Measurements from ENCODE around the gene ZNF827.

The ZNF827 gene, protein sequence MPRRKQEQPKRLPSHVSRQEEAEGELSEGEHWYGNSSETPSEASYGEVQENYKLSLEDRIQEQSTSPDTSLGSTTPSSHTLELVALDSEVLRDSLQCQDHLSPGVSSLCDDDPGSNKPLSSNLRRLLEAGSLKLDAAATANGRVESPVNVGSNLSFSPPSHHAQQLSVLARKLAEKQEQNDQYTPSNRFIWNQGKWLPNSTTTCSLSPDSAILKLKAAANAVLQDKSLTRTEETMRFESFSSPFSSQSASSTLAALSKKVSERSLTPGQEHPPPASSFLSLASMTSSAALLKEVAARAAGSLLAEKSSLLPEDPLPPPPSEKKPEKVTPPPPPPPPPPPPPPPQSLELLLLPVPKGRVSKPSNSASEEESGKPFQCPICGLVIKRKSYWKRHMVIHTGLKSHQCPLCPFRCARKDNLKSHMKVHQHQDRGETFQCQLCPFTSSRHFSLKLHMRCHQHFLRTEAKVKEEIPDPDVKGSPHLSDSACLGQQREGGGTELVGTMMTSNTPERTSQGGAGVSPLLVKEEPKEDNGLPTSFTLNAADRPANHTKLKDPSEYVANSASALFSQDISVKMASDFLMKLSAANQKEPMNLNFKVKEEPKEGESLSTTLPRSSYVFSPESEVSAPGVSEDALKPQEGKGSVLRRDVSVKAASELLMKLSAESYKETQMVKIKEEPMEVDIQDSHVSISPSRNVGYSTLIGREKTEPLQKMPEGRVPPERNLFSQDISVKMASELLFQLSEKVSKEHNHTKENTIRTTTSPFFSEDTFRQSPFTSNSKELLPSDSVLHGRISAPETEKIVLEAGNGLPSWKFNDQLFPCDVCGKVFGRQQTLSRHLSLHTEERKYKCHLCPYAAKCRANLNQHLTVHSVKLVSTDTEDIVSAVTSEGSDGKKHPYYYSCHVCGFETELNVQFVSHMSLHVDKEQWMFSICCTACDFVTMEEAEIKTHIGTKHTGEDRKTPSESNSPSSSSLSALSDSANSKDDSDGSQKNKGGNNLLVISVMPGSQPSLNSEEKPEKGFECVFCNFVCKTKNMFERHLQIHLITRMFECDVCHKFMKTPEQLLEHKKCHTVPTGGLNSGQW

DNA sequence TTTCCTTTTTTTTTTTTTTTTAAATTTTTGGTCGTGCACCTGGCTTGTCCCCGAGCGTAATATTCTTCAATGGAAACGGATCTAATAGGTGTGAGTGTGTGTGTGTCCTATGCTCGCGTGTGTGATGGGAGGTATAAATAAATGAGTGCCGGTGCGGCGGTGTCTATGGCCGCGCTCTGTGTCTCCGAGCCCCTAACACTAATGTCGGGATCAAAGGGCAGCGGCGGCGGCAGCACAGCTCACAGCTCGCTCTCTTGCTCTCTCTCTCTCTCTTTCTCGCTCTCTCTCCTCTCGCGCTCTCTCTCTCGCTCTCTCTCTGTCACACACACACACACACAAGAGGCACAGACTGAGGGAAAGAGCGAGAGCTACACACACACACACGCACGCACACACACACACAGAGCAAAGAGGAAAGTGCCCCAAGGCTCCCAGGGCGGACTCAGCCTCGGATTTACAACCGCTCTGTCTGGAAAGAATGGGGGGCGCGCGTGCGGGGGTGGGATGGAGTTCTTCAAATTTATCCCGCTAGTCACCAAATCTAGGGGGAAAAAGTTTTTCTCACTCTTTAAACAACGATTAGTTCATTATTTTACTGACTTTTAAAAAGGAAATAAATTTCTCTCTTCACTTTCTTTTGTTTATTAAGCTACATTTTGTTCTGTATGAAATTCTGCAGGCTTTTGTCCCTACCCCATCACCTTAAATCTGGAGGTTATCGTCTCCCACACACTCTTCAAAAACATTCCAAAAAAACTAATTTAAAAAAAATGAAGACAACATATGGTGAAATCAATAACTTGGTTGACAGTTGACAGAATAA is at the start of gene ZNF827:
Gene ZNF827 (minus strand): TSS at position 206 of the 823 bp plus-strand sequence. CDS start 416 bp downstream, outside the sequence.
- peak; percentile 51 for DNase-seq

DNA sequence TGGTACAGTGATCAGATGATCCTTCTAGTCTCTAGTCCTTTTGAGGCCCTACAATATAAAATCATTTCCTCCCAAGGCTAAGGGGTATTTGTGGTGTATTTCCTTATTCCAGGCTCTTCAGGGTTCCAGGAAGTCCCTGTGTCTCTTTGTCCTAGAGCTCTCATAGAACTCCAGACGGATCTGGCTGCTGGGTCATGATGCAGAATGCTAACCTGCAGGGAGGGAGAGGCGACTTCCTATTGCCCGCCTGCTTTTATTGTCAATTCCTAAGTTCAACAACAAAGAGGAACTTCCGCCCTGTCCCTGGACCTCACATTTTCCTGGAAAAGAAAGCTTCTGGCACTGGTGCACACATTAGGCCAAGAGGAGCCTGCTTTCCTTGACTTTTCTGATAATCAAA is 45.9 kb upstream of the ZNF827 start:
- no peak for DNase-seq

DNA sequence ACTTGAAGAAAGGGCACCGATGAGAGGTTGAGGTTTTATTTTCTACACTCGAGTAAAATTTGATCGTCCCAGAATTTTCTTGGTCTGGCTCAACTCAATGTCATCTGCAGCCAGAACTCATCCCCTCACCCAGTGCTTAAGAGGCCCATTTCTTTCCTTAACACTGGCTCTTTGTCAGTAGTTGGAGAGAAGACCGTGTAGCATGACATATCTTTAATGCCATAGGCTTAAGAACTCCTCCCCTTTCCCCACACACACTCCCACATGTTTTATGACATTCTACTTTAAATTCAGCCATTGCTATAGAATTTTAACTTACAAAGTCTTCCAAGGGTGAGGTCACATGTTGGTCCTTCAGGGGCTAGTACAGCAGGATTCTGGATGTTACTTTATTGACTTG is 44.2 kb upstream of the ZNF827 start:
- DNase-seq = no peak

DNA sequence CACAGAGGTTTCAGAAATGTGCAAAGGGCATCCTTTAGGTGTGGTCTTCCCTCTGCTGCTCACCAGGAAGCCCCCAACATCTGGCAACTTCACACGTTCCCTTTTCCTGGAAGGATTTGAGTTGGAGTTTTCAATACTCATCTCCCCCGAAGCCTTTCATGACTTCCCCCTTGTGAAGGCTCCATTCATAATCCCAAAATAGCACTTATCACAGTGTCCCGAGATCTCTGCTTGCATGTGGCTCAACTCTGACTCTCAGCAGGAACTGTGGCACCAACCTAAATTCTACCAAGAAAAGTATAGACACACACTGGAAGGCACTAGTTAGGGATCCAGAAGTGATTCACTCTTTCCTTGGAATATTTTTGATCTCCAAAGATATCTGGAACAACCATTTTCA is 40.5 kb upstream of the ZNF827 start:
- no peak for DNase-seq

DNA sequence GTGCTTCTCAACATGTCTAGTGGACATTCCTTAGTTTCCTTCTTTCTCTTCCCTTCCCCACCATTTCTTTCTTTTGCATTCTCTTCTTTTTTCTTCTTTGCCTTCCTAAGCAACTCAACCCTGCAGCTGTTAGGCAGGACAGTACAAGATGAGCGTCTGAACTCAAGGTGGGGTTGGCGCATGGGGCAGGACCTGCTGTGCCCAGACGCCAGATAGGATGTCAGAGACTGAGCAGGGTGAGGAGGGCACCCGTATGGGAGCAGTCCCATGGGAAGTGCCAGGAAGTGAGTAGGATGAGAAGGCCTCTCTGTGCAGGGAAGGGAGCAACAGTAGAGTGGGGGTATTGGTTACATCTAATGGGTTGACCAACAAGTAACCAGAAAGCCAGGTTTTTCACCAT is 38.1 kb upstream of the ZNF827 start:
- DNase-seq = no peak

DNA sequence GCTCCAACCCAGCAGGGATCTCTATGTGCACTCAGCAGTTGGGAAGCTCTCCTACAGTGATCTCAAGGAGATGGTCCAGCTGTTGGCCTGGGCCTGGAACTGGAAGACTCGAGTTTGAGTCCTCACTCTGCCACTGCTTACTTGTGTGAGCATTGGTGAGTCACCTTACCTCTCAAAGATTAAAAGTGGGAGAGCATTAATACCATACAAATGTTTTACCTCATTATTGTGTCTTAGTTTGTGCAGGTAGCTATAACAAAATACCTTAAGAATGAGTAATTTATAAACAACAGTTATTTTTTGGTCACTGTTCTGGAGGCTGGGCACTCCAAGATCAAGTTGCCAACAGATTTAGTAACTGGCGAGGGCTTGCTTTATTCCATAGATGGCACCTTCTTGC is 21.4 kb upstream of the ZNF827 start:
- DNase-seq = no peak

DNA sequence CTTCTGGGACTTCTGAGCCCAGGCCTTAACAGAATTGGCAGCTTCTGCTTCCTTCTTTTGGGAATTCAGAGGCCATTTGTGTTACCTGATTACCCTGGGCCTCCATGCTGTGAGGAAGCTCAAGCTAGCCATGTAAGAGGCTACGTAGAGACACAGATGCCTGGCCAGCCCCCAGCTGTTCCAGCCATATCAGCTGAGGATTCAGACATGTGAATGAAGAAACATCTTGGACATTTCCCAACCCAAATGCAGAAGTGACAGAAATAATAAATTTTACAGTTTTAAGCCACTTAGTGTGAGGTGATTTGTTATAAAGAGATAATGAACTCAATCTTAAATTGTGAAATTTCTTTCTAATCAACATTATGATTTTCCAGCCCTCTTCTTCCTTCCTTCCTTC is 18.7 kb upstream of the ZNF827 start:
- DNase-seq = no peak

DNA sequence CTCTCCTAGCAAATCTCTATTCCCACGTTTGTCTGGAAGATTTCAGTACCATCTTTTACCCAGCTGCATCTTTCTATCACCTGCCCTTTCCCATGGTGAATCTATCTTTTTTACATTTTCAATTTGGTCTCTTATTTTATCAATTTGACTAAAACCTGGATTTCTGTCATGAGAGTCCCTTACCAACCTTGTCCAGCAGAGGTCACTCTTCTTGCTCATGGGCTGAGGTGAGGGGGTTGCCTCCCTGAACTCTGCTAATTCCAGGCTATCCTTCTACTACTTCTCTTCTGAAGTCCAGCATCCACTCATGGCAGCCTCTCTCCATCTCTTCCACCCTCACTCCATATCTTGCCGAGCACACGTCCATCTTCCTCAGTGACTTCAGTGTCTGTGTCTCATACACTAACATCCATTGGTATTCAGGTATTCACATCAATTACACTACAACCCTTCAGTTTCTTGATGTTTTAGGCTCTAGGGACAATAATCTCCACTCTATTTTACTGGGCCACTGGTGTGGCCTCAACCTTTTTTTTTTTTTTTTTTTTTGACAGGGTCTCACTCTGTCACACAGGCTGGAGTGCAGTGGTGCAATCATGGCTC is 17.8 kb upstream of the ZNF827 start:
- DNase-seq = no peak

DNA sequence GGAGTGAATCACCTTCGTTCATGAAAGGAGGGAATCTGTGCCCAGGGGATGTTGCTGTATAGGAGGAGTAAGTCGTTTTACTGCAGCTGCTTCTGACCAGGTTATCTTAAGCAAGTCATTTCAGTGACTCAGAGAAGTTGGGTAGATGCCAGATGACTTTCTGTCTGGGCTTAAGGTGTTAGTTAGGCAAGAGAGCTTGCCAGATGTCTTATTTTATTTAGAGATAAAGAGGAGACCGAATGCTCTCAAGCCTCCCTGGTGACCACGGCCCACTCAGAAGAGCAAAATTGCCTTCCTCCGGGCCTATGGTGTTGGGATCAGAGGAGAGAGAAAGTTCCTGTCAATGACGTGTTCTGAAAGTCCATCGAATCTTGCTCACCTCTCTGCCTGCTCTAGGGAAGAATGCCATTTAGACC is 16.3 kb upstream of the ZNF827 start:
- no peak for DNase-seq

DNA sequence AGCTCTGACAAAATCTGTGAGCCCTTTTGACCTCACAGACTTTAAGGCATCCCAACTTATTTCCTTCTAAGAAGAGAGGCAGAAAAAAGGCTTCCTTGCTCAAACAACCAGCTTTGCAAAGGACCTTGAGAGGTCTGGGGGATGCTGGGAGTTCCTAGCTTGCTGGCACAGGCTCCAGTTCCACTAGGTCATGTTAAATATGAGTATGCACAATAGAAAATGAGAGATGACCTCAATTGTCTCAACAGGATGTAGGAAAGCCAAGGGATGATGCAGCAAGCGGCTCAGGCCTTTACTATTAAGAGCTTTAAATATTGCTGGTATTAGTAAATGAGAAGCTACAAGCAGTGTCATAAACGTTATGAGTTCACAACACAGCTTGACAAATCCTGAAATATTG is 13.3 kb upstream of the ZNF827 start:
- DNase-seq = no peak

DNA sequence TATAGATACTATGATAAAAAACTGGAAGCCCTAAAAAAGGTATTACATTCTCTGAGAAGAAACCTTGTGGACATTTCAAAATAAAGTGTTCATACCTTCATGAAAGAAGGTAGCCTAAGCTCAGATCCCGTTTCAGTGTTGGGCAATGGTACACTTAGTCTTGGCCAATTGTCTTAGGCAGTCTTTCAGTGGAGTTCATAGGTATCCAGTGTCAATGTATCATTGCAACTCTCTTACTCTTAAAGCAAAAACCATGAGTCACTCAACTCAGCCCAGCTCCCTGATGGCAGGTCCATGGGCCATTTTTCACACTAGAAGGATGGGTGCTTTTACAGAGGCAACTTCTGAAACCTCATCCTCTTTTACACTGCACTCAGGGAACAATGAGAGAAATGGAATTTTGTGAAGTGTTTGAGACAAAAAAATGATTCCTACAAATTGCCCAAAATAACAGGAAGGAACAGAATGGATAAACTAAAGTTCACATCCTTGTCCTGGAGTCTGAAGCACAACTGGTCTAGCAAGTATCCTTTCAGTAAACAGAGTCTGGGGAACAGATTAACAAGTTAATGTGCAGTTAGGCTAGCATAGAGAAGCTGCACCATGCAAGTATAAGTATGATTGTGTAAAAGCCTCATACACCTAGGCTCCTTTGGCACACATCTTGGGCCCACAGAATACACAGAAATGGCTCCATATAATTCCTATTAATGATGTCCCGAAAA is 7.0 kb upstream of the ZNF827 start:
- DNase-seq = no peak

DNA sequence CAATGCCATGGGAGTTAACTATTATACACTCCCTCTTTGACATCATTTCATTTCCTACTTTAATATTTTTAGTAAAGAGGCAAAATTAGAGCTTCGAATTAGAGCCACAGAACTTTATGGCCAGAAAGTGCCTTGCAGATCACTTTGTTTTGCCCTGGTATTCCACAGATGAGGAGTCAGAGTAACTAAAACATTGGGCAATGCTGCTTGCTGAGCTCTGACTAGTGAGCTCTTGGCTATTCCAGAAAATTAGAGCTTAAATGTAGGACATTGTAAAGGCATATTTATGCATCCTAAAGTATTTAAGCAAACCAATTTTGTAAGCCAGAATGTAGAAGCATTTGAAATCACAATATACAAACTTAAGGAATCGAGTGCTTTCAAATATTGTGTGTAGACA is 6.3 kb upstream of the ZNF827 start:
- no peak for DNase-seq

DNA sequence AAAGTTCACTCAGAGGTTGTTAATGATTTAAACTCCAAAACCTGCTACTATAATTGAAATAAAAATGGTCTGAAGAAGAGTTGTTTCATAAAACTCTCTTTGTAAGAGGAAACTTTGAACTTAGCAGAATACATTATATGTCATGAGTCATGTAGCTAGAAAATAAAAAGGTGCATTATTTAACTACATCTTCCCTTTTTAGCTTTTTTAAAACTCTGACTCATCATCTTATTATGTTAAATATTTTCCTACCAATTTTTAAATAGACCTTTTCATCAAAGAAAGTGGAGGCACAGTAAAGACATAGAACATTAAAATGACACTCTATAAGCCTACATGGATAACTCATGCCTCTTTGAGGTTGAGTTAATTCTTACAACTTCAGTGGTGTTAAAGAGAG is 1.2 kb upstream of the ZNF827 start:
- no peak for DNase-seq

DNA sequence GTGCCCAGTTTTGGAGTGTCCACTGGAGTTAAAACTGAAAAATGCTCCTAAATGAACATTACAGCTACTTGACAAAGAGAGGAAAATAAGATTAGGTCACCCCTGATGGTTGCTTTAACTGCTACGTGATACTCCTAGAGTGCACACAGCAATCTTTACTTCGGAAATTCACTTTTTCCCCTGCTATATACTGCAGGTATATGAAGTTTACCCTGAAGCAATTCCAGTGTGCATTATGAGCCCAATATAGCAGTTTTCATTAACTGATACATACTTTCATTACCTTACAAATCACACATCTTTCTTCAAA is 773 bp upstream of the ZNF827 start:
- no peak for DNase-seq

DNA sequence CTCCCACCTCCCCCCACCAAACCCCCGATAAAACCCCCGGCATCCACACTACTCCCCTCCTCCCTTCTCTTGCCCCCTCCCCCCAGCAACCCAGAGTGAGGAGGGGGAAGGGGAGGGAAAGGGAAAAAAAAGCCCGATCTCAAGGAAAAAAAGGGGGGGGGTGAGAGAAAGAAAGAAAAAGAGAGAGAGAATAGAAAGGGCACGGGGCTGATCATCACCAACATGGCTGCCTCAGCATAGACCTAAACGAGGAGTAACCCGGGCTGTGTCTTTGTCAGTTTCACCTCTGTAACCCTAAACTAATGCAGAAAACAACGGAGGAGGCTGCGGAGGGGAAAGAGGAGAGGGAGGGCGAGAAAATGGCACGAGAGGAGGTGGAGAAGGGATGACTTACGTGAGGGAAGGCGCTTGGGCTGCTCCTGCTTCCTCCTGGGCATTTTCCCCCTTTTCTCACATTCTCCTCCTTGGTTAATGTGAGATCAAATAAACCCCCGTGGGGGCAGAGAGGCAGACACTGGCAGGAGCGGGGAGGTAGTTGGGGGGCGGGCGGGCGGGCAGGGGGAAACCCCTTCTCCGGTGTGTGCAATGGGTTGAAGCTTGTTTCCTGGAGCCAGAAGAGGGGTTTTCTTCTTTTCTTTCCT is 532 bp downstream of the ZNF827 start:
- peak; percentile 19 for DNase-seq

DNA sequence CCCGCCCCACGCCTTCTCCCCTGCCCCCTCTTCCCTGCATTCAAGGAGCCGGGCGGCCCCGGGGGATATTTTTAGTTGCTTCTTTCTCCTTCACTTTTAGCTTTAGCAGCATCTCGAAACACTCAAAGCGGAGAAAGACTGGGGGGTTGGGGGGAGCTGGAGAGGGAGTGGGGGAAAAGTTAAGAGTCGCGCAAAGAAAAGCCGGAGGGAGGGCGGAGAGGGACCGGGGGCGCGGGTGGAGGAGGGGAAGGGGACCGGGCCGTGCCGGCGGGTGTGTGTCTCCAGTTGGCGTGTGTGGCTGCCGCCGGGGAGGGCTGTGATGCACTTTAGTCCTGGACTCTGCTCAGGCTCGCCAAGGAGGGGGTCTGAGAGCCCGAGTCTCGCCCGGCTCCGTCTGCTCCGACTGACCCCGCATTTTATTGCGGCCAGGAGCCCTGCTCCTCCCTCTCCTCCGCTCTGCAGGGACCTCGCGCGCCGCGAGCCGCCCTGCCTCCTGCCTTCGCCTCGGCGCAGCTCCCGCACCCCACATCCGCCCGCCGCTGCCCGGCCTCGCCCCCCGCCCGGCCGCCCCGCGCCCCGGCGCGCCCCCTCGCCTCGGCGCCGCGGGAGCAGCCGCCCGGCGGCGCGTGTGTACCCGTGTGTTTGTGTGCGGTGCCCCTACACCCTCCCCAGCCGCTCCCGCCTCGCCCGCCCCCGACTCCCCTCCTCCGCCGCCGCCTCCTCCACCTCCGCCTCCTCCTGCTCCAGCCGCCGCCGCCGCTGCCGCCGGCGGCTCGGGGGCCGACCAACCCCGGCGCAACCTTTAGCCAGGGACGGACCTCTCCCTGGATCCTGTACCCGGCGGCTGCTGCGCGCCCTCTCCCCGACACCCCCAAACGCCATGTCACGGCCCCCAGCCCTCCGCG is 1.4 kb downstream of the ZNF827 start:
- DNase-seq = peak; percentile 24

DNA sequence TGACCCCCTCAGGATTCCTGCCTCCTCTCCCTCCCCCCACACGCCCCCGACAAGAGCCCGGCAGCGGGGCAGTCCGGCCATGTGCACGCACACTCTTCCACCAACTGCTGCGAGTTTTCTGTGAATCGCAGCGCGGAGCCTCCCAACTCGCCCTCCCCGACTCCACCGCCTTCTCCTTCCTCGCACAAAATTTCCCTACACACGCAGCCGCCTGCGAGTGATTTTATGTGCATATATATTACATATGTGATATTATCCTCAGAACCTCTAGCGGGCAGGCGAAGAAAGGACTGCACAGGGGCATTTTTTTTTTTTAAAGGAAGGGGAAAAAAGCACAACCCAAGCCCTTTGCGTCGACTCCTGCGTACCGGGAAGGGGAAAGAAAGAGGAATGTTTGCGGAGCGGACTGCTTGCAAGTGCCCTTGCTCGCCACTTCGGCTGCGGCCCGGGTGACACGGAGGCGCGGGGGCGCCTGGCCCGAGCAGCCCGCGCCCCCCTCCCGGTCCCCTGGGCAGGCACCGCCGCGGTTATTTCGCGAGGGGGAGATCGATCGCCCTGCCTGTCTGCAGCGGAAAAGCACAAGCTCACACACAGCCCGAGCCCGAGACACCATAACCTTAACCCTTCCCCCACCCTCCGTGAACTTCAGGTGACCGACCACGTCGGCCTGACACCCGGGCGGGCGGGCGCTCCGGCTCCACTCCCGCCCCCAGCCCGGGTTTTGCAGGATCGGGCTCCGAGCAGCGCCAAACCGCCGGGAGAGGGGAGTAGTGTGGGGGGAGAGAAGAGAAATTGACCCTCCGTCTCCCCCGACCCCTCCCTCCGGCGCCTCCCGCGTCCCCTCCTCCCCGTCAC is 2.3 kb downstream of the ZNF827 start:
- peak; percentile 41 for DNase-seq

DNA sequence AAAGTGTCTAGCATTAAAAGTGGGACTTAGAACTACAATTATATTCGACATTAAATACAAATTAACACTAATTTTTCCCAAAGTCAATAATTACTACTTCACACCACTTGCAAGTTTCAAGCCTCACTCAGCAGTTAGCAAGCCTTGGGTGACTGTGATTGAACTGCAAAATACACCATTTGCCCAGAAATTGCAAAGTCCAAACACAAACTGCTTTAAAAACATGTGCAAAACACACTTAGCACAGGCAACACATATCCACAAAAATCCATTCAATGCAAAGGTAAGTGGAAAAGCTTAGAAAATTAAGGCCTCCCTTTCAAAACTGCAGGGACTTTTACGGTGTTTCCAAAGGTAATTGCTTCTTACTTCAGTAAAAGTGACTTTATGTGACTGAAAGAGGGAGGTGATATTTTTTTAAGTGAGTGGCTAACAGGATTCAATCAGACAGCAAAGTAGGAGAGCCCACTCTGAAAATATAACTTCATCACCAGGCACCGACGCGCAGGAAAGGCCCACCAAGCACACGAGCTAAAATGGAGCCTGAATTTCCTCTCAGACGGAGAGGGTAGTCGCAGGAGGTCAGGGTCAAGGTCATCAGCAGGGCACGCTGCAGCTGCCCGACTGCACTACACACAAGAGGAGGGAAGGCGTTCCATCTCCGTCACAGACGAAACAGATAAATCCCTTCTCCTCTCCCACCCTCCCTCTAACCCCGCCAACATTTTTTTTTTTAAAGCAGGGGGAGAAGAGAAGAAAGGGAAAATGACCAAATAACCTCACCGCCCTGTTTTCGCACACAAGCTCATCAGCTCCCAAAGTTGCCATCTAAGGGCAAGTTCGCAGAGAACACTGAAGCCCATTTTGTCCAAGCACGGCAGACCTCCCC is 3.1 kb downstream of the ZNF827 start:
- DNase-seq = no peak

Measured in activated CD4-positive, alpha-beta T cell treated with anti-CD3 and anti-CD28 coated beads for 1 hour (primary cell).